ENCODE results near the gene LAMA2. TPM values are rescaled to one million over a fixed set of nuclear protein-coding genes. Genes with fewer than 3 reads are reported as not detected.

Gene LAMA2
- total RNA-seq, 1 donor, result 9.4 TPM

- Histone ChIP-seq H2AFZ (ENCODE audit: low read length) (no peak overlapping the region), H3K4me2 (ENCODE audit: insufficient read depth, low read length) (no peak overlapping the region), H3K4me1 (ENCODE audit: insufficient read depth, low read length) (no peaks in the 10 kb centered on the region), H3K27me3 (ENCODE audit: insufficient read depth, low read length) (no peaks in the 10 kb centered on the region), H3K9me3 (ENCODE audit: low read depth, low read length) (no peaks in the 10 kb centered on the region), H3K4me3 (ENCODE audit: insufficient read depth, low read length) (no peak overlapping the region), H3K36me3 (ENCODE audit: insufficient read depth, low read length) (no peaks in the 10 kb centered on the region), H4K20me1 (ENCODE audit: insufficient read depth, low read length) (no peaks in the 10 kb centered on the region), H3K27ac (ENCODE audit: low read depth, low read length) (no peak overlapping the region), H3K79me2 (ENCODE audit: insufficient read depth, low read length) (no peaks in the 10 kb centered on the region)
- TF ChIP-seq CTCF (IDR thresholded peaks at IDR 0.05; ENCODE audit: extremely low read depth, low read depth, low read length), result no peak
- no peak for DNase-seq (ENCODE audit: insufficient read length, low spot score, missing footprints)
These were observed 477.1 kb downstream of the LAMA2 start for GRCh38 chr6:129359811-129360681.

- Histone ChIP-seq H3K36me3 (ENCODE audit: insufficient read depth, low read length) (no peaks in the 10 kb centered on the region), H4K20me1 (ENCODE audit: insufficient read depth, low read length) (no peaks in the 10 kb centered on the region), H3K27ac (ENCODE audit: low read depth, low read length) (no peak overlapping the region), H3K79me2 (ENCODE audit: insufficient read depth, low read length) (no peaks in the 10 kb centered on the region), H3K4me2 (ENCODE audit: insufficient read depth, low read length) (no peak overlapping the region), H3K4me1 (ENCODE audit: insufficient read depth, low read length) (no peaks in the 10 kb centered on the region), H3K9me3 (ENCODE audit: low read depth, low read length) (no peaks in the 10 kb centered on the region), H3K27me3 (ENCODE audit: insufficient read depth, low read length) (no peaks in the 10 kb centered on the region), H2AFZ (ENCODE audit: low read length) (no peak overlapping the region), H3K4me3 (ENCODE audit: insufficient read depth, low read length) (no peak overlapping the region)
- DNase-seq (ENCODE audit: insufficient read length, low spot score, missing footprints), result no peak
- TF ChIP-seq CTCF (IDR thresholded peaks at IDR 0.05; ENCODE audit: extremely low read depth, low read depth, low read length), result no peak
These were observed 477.7 kb downstream of the LAMA2 start for GRCh38 chr6:129360682-129360955.

- H3K27me3 ChIP-seq (ENCODE audit: insufficient read depth, low read length), result no peaks in the 10 kb centered on the region
These were observed 481.1 kb downstream of the LAMA2 start for GRCh38 chr6:129364037-129364436.

More at GRCh38 chr6:129364037-129364436, 481.1 kb downstream of the LAMA2 start:
- H3K79me2 ChIP-seq (ENCODE audit: insufficient read depth, low read length), result no peaks in the 10 kb centered on the region
- no peak for DNase-seq (ENCODE audit: insufficient read length, low spot score, missing footprints)
- no peak overlapping the region for H3K4me3 ChIP-seq (ENCODE audit: insufficient read depth, low read length)
- H3K4me1 ChIP-seq (ENCODE audit: insufficient read depth, low read length), result no peaks in the 10 kb centered on the region
- no peaks in the 10 kb centered on the region for H3K36me3 ChIP-seq (ENCODE audit: insufficient read depth, low read length)
- H3K4me2 ChIP-seq (ENCODE audit: insufficient read depth, low read length), result no peak overlapping the region
- H3K27ac ChIP-seq (ENCODE audit: low read depth, low read length), result no peak overlapping the region
- TF ChIP-seq CTCF (IDR thresholded peaks at IDR 0.05; ENCODE audit: extremely low read depth, low read depth, low read length), result no peak
- H4K20me1 ChIP-seq (ENCODE audit: insufficient read depth, low read length), result no peaks in the 10 kb centered on the region
- H2AFZ ChIP-seq (ENCODE audit: low read length), result no peak overlapping the region
- H3K9me3 ChIP-seq (ENCODE audit: low read depth, low read length), result no peaks in the 10 kb centered on the region

All from osteoblast (primary cell).